ENCODE measurements around the gene APOLD1. TPM values are rescaled to one million over a fixed set of nuclear protein-coding genes. Genes with fewer than 3 reads are reported as not detected.
"Not testable (repeated sequence)": the region's sequence is repeated elsewhere in the genome, so short reads cannot be mapped to it uniquely, and the experiment has no call there.

Gene APOLD1
- polyA plus RNA-seq, 1 donor: 7.3 TPM

- no peak for DNase-seq (ENCODE audit: low read depth)
These were observed 869 bp downstream of the APOLD1 start for GRCh38 chr12:12786351-12786705.

DNA sequence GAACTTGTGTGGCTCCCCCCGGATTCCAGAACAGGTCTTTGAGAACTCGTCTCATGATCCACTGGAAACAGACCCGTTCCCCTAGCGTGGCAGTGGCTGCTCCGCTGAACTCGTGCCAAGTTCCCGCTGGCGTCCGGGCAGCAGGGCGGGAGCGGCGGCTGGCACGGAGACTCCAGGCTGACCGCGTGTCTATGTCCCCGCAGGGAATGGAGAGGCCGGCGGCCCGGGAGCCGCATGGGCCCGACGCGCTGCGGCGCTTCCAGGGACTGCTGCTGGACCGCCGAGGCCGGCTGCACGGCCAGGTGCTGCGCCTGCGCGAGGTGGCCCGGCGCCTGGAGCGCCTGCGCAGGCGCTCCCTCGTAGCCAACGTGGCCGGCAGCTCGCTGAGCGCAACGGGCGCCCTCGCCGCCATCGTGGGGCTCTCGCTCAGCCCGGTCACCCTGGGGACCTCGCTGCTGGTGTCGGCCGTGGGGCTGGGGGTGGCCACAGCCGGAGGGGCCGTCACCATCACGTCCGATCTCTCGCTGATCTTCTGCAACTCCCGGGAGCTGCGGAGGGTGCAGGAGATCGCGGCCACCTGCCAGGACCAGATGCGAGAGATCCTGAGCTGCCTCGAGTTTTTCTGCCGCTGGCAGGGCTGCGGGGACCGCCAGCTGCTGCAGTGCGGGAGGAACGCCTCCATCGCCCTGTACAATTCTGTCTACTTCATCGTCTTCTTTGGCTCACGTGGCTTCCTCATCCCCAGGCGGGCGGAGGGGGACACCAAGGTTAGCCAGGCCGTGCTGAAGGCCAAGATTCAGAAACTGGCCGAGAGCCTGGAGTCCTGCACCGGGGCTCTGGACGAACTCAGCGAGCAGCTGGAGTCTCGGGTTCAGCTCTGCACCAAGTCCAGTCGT, 1.5 kb downstream of the APOLD1 start:
- DNase-seq (ENCODE audit: low read depth): peak; percentile 82

GRCh38 chr12:12788131-12788530, 2.7 kb downstream of the APOLD1 start:
- no peak for DNase-seq (ENCODE audit: low read depth)

- DNase-seq (ENCODE audit: low read depth): no peak
These were observed 3.4 kb downstream of the APOLD1 start for GRCh38 chr12:12788675-12789368.

DNA sequence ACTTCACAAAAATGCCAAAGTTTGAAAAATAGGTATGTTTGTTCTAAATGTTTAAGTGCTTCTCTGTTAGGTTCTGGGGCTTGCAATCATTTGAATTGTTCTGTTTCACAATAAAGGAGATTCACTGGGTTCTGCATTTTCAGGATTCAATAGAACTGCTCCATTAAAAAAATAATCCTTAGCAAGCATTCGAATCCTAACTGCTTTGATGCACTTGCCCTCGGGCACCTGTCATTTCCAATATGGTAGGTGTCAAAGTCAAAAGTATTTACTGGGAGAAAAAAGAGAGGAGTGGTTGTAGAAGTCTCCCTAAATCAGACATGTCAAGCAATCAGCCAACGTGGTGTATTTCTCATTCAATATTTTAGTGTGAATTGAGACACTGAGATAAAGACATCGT, 5.5 kb downstream of the APOLD1 start:
- DNase-seq (ENCODE audit: low read depth): no peak

DNA sequence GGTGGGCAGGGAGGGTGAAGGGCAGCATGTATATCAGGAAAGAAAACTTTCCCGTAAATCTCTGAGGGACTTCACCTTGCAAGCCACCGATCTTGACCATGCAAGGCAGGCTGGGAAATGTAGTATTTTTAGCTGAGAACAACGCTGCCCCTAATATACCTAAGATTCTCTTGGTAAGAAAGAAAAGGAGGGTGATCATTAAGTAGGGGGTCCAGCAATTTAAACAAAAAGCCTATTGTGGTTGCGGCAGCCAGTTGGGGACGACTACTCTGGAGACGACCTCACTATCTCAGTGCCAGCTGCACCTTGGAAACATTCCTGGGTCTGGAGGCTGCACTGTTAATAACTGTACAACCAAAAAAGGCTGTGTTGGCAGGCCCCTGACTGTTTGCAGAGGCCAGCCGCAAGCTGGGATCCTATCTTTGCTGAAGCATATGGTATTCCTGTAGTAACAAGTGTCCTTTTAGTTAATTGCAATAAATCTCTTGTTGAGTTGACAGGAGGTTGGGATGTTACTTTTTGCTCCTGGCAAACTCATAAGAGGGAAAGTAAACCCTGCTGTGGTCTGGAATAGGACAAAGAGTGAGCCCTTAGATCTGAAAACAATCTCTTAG, 6.4 kb downstream of the APOLD1 start:
- no peak for DNase-seq (ENCODE audit: low read depth)

DNA sequence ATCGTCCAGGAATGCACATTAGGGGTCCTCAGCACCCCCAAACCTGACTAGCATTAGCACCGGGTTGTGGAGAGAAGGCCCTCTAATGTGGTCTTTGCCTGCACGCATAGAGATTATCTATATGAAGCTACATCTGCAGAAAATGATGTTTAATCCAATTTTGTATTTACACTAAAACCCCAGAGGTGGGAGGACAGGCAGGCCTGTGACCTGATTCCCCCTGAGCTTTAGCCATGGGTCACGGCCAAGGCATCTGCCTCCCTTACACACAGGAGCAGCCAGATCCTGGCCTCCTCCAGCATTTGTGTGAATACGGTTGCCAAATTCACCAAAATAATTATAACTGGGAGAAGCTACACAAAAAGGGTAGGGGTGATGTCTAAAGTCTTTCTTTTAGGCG, 7.0 kb downstream of the APOLD1 start:
- DNase-seq (ENCODE audit: low read depth): no peak

GRCh38 chr12:12794686-12795085, 9.2 kb downstream of the APOLD1 start:
- DNase-seq (ENCODE audit: low read depth): no peak

- no peak for DNase-seq (ENCODE audit: low read depth)
These were observed 10.7 kb downstream of the APOLD1 start for GRCh38 chr12:12796171-12796570.

GRCh38 chr12:12796928-12797793, 11.7 kb downstream of the APOLD1 start:
- DNase-seq (ENCODE audit: low read depth): no peak

DNA sequence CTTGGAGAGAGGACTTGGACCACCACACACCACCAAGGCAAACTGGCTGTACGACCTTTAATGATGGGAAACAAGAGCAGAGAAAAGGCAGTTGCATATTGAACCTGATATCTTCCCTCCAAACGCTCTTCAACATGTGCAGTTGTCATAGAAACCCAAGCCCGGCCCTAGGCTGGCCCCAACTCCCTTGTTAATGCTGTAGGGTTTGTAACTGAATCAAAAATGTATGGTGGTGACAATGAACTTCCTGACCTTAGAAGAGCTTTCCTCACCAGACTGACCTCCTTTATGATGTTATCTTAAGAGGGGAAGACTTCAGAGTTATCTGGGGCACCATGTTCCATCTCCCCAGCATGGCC, 12.3 kb downstream of the APOLD1 start:
- no peak for DNase-seq (ENCODE audit: low read depth)

GRCh38 chr12:12798480-12798879, 13.0 kb downstream of the APOLD1 start:
- DNase-seq (ENCODE audit: low read depth): no peak

- DNase-seq (ENCODE audit: low read depth): no peak
These were observed 13.9 kb downstream of the APOLD1 start for GRCh38 chr12:12799163-12799920.

DNA sequence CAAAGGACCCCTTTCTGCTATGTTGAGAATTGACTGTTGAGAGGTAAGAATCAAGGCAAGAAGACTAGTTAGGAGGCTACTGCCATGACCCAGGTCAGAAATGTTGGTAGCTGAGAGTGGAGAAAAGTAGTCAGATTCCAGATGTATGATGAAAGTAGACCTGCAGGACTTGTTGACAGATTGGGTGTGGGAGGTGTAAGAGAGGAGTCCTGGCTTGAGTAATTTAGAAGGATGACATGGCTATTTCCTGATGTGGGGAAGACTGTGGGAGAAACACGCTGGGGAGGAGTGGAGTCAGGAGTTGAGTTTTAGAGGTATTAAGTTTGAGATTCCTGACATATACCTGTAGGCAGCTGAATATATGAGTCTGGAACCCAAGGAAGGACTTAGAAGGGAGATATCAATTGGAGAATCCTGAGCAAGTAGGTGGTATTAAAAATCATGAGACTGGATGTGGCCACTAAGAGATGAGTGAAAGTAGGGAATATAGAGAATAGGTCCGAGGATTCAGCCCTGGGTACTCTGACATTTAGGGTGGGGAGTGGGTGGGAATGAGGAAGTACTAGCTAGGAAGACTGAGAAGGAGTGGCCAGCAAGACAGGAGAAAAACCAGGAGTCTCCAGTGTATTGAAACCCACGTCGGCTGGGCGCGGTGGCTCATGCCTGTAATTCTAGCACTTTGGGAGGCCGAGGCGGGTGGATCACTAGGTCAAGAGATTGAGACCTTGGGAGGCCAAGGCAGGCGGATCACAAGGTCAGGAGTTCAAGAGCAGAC, 15.1 kb downstream of the APOLD1 start:
- no peak for DNase-seq (ENCODE audit: low read depth)

- not testable (repeated sequence) for DNase-seq (ENCODE audit: low read depth)
These were observed 16.2 kb downstream of the APOLD1 start for GRCh38 chr12:12801656-12802055.

DNA sequence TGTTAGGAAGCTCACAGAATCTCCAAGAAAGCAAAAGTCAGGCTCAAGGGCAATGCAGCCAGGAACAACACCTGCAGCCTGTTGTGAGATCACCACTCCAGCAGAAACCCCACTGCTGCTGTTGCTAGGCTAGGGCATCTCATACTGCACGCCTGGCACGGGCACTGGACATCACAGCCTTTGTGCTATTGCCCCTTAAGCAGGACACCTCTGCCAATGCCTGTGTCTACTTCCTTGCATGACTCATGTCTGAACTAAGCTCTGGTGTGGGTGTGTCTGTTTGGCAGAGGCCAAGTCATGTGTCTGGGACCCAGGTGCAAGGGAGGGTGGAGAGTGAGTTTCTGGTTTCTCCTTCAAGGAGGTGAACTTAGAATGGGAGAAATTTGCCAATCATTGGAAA, 17.7 kb downstream of the APOLD1 start:
- no peak for DNase-seq (ENCODE audit: low read depth)

DNA sequence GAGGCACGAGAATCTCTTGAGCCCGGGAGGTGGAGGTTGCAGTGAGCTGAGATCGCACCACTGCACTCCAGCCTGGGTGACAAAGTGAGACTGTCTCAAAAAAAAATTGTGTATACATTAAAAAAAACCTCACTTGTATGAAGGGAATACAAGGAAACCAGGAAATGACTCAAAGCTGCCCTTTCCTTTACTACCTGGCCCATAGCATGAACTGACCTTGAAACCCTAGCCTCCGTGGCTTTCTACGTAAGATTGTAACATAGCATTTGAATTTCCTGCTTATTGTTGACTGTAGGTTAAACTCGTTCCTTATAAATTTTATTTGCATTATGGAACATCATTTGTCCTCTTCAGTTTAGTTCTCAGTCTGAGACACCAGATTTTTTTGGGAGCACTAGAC, 18.6 kb downstream of the APOLD1 start:
- DNase-seq (ENCODE audit: low read depth): no peak

DNA sequence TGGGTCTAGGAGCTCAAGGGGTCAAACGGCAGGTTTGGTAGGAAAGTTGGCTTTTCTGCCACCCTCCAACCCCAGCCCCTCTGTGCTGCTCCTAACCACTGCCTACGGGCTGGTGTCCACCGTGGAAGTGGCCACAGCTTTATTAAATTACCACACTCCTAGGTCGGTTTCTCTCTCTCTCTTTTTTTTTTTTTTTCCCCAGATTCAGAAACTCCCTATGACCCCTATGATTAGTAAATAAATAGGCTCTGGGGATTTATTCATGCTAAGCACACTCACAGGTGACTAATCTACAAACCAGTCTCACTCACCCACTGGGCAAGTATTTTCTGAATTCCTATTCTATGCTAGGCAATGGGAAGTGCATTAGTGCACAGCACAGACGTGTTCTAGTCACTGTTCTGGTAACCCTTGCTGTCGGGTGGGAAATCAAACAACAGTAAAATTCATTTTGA, 19.0 kb downstream of the APOLD1 start:
- no peak for DNase-seq (ENCODE audit: low read depth)

DNA sequence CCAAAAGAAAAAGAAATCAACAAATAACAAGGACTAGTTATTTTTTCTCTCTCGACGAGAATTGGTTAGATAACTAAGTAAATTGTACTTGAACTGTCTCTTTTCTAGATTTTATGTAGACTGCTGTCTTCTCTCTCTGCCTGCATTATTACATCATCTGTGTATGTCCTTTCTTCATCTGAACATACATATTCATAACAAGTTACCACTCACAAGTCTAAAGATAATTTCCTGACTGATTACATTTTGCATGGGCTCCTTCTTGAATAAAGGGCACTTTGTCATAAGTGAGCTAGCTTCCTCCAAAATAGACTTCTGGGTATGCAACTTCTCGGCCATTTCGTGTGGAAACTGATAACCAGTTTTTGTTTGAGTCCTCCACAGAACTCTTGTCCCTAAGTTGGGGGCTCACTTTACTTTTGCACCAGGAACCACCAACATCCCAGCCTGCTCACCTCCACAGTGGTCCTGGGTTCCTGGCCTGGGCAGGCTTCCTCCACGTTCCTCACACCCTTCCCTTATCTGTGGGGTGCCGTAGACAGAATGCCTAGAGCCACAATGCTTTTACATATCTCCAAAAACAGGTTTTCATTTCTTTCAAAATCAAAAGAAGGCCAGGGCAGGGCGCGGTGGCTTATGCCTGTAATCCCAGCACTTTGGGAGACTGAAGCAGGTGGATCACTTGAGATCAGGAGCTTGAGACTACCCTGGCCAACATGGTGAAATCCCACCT, 21.5 kb downstream of the APOLD1 start:
- no peak for DNase-seq (ENCODE audit: low read depth)

DNA sequence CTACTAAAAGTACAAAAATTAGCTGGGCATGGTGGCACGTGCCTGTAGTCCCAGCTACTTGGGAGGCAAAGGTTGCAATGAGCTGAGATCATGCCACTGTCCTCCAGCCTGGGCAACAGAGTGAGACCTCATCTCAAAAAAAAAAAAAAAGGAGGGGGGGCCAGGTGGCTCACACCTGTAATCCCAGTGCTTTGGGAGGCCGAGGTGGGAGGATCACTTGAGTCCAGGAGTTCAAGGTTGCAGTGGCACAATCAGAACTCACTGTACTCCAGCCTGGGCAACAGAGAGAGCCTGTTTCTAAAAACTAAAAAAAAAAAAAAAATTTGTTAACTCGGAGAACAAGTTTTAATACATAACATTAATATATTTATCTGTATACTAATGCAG, 22.1 kb downstream of the APOLD1 start:
- DNase-seq (ENCODE audit: low read depth): not testable (repeated sequence)

Measured in forelimb muscle (tissue), 1 donor.